ENCODE data around the gene SLC22A14. TPM values are rescaled to one million over a fixed set of nuclear protein-coding genes. Genes with fewer than 3 reads are reported as not detected.

The SLC22A14 gene
- total and polyA plus RNA-seq, 2 donors from 2014 or later = 0.19 to 0.75 TPM

DNA sequence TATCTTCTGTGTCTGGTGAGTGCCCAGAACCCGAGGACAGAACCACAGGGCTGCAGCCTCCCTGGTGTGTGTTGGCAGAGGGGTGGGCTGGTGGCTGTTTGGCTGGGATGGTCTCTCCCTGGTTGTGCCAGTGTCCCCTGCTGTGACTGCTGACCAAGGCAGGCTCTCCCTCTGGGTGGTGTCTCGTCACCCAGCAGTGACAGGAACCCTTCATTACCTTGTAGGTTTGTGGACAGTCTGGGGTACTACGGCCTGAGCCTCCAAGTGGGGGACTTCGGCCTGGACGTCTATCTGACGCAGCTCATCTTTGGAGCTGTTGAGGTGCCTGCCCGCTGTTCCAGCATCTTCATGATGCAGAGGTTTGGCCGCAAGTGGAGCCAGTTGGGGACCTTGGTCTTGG, 6.4 kb upstream of the SLC22A14 start:
- H3K9ac ChIP-seq (ENCODE audit: low read length in 3 of 3) = no peak overlapping the region
- peaks cover 0 to 16% (median 3%) of the 10 kb centered on the region in 3 donors for H3K36me3 ChIP-seq (ENCODE audit: control insufficient read depth in 2 of 3, insufficient read depth in 3 of 3, low read length in 3 of 3)
- intact Hi-C loops (cut with DNase I) = no loop called here
- DNase-seq (no peak), FAIRE-seq (no peak)
- no peak overlapping the region for H3K4me3 ChIP-seq (ENCODE audit: low read length in 3 of 3)
- no peak overlapping the region for H3K27ac ChIP-seq (ENCODE audit: low read depth in 2 of 2, low read length in 2 of 2)
- TF ChIP-seq, protein P1, sequence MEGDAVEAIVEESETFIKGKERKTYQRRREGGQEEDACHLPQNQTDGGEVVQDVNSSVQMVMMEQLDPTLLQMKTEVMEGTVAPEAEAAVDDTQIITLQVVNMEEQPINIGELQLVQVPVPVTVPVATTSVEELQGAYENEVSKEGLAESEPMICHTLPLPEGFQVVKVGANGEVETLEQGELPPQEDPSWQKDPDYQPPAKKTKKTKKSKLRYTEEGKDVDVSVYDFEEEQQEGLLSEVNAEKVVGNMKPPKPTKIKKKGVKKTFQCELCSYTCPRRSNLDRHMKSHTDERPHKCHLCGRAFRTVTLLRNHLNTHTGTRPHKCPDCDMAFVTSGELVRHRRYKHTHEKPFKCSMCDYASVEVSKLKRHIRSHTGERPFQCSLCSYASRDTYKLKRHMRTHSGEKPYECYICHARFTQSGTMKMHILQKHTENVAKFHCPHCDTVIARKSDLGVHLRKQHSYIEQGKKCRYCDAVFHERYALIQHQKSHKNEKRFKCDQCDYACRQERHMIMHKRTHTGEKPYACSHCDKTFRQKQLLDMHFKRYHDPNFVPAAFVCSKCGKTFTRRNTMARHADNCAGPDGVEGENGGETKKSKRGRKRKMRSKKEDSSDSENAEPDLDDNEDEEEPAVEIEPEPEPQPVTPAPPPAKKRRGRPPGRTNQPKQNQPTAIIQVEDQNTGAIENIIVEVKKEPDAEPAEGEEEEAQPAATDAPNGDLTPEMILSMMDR (IDR thresholded peaks at IDR 0.05; ENCODE audit: borderline replicate concordance, extremely low read depth, insufficient read depth) = no peak
- no peaks in the 10 kb centered on the region for H3K27me3 ChIP-seq (ENCODE audit: control insufficient read depth, insufficient read depth, low read length)
- peaks cover 0 to 11% (median 5%) of the 10 kb centered on the region in 3 donors for H3K4me1 ChIP-seq (ENCODE audit: control insufficient read depth in 2 of 3, insufficient read depth in 2 of 3, low read depth in 1 of 3, low read length in 3 of 3)
- H3K9me3 ChIP-seq (ENCODE audit: control insufficient read depth in 2 of 3, insufficient read depth in 1 of 3, low read length in 3 of 3) = no peaks in the 10 kb centered on the region

- DNase-seq (no peak), FAIRE-seq (no peak)
- H3K27ac ChIP-seq (ENCODE audit: low read depth in 2 of 2, low read length in 2 of 2) = no peak overlapping the region
- TF ChIP-seq, protein P1 (IDR thresholded peaks at IDR 0.05; ENCODE audit: borderline replicate concordance, extremely low read depth, insufficient read depth) = no peak
- H3K9ac ChIP-seq (ENCODE audit: low read length in 3 of 3) = no peak overlapping the region
- peaks cover 0 to 16% (median 3%) of the 10 kb centered on the region in 3 donors for H3K36me3 ChIP-seq (ENCODE audit: control insufficient read depth in 2 of 3, insufficient read depth in 3 of 3, low read length in 3 of 3)
- no peaks in the 10 kb centered on the region for H3K27me3 ChIP-seq (ENCODE audit: control insufficient read depth, insufficient read depth, low read length)
- no peak overlapping the region for H3K4me3 ChIP-seq (ENCODE audit: low read length in 3 of 3)
- intact Hi-C loops (cut with DNase I) = no loop called here
- H3K9me3 ChIP-seq (ENCODE audit: control insufficient read depth in 2 of 3, insufficient read depth in 1 of 3, low read length in 3 of 3) = no peaks in the 10 kb centered on the region
- H3K4me1 ChIP-seq (ENCODE audit: control insufficient read depth in 2 of 3, insufficient read depth in 2 of 3, low read depth in 1 of 3, low read length in 3 of 3) = peaks cover 0 to 11% (median 5%) of the 10 kb centered on the region in 3 donors
These were observed 5.8 kb upstream of the SLC22A14 start for GRCh38 chr3:38276081-38276916.

GRCh38 chr3:38276917-38277630, 5.0 kb upstream of the SLC22A14 start:
- Histone ChIP-seq H3K4me3 (ENCODE audit: low read length in 3 of 3) (no peak overlapping the region), H3K9me3 (ENCODE audit: control insufficient read depth in 2 of 3, insufficient read depth in 1 of 3, low read length in 3 of 3) (no peaks in the 10 kb centered on the region), H3K36me3 (ENCODE audit: control insufficient read depth in 2 of 3, insufficient read depth in 3 of 3, low read length in 3 of 3) (peaks cover 0 to 16% (median 3%) of the 10 kb centered on the region in 3 donors), H3K9ac (ENCODE audit: low read length in 3 of 3) (no peak overlapping the region), H3K4me1 (ENCODE audit: control insufficient read depth in 2 of 3, insufficient read depth in 2 of 3, low read depth in 1 of 3, low read length in 3 of 3) (peaks cover 0 to 7% (median 4%) of the 10 kb centered on the region in 3 donors), H3K27ac (ENCODE audit: low read depth in 2 of 2, low read length in 2 of 2) (no peak overlapping the region), H3K27me3 (ENCODE audit: control insufficient read depth, insufficient read depth, low read length) (no peaks in the 10 kb centered on the region)
- TF ChIP-seq, protein P1 (IDR thresholded peaks at IDR 0.05; ENCODE audit: borderline replicate concordance, extremely low read depth, insufficient read depth) = no peak
- intact Hi-C loops (cut with DNase I) = no loop called here
- FAIRE-seq = no peak
- DNase-seq = no peak

All from kidney (tissue), 14 donors.